ENCODE measurements around the gene NTNG2. TPM values are rescaled to one million over a fixed set of nuclear protein-coding genes. Genes with fewer than 3 reads are reported as not detected.

NTNG2 gene
- total RNA-seq, 1 donor from 2014 or later = 0.98 TPM

- peak in 1 of 2 donors; percentile 54 for DNase-seq (ENCODE audit: extremely low spot score in 2 of 2)
- no peaks in the 10 kb centered on the region for H3K27me3 ChIP-seq
- intact Hi-C loops (cut with DNase I) = no loop called here
- H3K36me3 ChIP-seq = no peaks in the 10 kb centered on the region
- H3K4me3 ChIP-seq = no peak overlapping the region
- H3K9me3 ChIP-seq = no peaks in the 10 kb centered on the region
- TF ChIP-seq POLR2A (IDR thresholded peaks at IDR 0.05) (no peak), POLR2AphosphoS5 (IDR thresholded peaks at IDR 0.05; ENCODE audit: insufficient read depth in 1 of 2, low read depth in 1 of 2) (no peak), CTCF (IDR thresholded peaks at IDR 0.05) (no peak)
- H3K27ac ChIP-seq = no peak overlapping the region
- peaks cover 21% of the 10 kb centered on the region for H3K4me1 ChIP-seq
Observed at GRCh38 chr9:132249123-132249522, 87.3 kb downstream of the NTNG2 start.

DNA sequence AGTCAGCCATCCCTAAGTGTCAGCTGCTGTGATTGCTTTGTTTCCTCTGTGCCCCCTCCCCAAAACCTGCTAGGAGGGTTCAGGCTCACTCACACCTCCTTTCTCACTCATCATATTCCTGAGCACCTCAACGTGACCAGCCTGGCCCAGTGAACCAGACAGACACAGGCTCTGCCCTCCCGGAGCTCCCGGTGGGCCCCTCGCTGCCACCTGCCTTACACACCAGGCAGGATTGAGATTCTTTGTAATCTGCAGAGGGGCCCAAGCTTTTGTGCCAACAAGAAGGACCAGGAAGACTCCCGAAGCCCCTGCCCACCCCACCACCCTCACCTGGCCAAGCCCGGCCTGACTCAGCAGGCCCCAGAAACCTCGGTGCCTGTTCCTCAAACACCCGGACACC is 87.8 kb downstream of the NTNG2 start:
- H3K36me3 ChIP-seq = no peaks in the 10 kb centered on the region
- H3K27ac ChIP-seq = no peak overlapping the region
- TF ChIP-seq POLR2AphosphoS5 (IDR thresholded peaks at IDR 0.05; ENCODE audit: insufficient read depth in 1 of 2, low read depth in 1 of 2) (no peak), POLR2A (IDR thresholded peaks at IDR 0.05) (no peak), CTCF (IDR thresholded peaks at IDR 0.05) (no peak)
- peaks cover 20% of the 10 kb centered on the region for H3K4me1 ChIP-seq
- H3K27me3 ChIP-seq = no peaks in the 10 kb centered on the region
- DNase-seq (ENCODE audit: extremely low spot score in 2 of 2) = no peak
- no peak overlapping the region for H3K4me3 ChIP-seq
- intact Hi-C loops (cut with DNase I) = no loop called here
- no peaks in the 10 kb centered on the region for H3K9me3 ChIP-seq

DNA sequence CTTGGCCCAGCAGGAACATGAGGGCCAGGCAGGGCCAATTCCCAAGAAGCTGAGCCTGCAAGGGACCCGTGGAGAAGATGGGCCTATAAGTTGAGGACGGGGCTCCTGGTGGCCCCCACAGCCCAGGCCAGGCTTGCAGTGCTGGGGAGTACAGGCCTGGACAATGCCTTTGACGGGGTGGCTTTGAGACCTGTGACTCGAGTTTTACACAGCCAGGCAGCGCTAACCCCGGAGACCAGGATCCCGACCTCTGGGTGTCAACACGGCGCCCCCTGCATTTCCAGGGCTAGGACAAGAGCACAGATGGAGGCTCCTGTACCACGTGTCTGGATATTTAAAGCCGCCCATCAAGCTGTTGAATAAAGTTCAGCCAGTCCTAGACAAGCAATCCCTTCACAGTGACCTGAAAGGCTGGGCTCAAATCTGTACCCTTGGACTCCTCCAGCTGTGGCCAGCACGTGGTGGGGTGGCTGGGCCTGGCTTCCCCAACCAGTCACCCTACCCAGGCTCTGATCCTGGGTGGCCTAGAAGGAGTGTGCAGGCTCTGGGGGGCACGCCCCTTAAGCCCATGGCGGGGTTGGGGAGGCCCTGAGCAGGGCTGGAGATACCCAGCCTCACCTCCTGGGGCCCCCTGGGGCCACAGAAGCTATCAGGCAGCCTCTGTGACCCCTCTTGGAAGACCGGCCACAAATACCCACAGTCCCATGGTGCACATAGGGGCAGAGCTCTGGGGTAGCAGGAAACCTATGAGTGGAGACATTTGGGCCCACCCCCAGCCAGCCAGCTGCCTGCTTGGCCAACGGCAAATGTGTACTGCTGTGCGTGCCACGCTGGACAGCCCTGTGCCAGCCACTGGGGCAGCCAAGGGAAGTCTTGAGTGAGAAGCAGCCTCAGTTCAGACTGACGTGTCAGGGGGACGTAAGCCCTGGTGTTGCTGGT is 88.7 kb downstream of the NTNG2 start:
- no peaks in the 10 kb centered on the region for H3K9me3 ChIP-seq
- TF ChIP-seq POLR2A (IDR thresholded peaks at IDR 0.05) = no peak
- TF ChIP-seq POLR2AphosphoS5 (IDR thresholded peaks at IDR 0.05; ENCODE audit: insufficient read depth in 1 of 2, low read depth in 1 of 2) = no peak
- no peak for TF ChIP-seq CTCF (IDR thresholded peaks at IDR 0.05)
- no peak overlapping the region for H3K4me3 ChIP-seq
- intact Hi-C loops (cut with DNase I) = no loop called here
- no peak overlapping the region for H3K27ac ChIP-seq
- no peaks in the 10 kb centered on the region for H3K36me3 ChIP-seq
- DNase-seq (ENCODE audit: extremely low spot score in 2 of 2) = no peak
- no peaks in the 10 kb centered on the region for H3K27me3 ChIP-seq
- peaks cover 11% of the 10 kb centered on the region for H3K4me1 ChIP-seq

DNA sequence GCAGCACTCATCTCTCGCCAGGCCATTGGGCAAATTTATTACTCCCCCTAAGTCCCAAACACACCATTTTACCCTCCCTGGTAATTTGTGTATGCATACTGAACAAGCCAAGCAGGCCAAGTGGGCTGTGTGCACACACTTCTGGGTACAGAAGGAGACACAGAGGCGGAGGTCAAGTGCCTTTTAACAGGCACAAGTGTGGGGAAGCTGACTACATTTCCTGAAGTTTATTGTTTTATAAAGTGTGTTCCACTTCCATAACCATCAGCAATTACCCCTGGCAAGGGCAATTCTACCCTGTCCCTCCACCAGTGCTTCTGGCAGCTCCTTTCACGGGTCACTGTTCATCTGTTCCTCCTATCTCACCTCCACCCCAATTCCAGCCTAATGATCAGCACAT is 99.0 kb downstream of the NTNG2 start:
- Histone ChIP-seq H3K4me1 (peaks cover 8% of the 10 kb centered on the region), H3K4me3 (no peak overlapping the region), H3K27ac (no peak overlapping the region), H3K27me3 (no peaks in the 10 kb centered on the region), H3K36me3 (peaks cover 0 to 13% of the 10 kb centered on the region in 2 donors), H3K9me3 (no peaks in the 10 kb centered on the region)
- intact Hi-C loops (cut with DNase I) = no loop called here
- no peak for DNase-seq (ENCODE audit: extremely low spot score in 2 of 2)
- TF ChIP-seq POLR2AphosphoS5 (IDR thresholded peaks at IDR 0.05; ENCODE audit: insufficient read depth in 1 of 2, low read depth in 1 of 2) = no peak
- no peak for TF ChIP-seq POLR2A (IDR thresholded peaks at IDR 0.05)
- TF ChIP-seq CTCF (IDR thresholded peaks at IDR 0.05) = no peak

DNA sequence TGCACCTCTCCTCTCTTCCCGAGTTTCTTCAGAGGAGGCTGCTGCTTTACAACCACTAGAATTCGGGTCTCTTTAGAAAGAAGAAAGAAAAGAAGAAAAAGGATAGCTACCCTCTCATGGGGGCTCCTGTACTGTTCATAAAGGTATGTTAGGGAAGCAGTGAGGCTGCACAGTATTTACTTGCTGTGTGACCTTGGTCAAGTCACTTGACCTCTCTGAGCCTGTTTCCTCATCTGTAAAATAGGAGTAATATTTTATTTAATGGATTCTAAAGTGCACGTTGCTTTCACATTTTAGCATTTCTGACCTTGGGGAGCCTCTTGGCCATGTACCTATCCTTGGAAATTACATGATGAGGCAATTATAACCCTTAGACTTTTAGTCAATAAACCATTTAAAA is 104.2 kb downstream of the NTNG2 start:
- Histone ChIP-seq H3K27me3 (no peaks in the 10 kb centered on the region), H3K4me3 (no peak overlapping the region), H3K4me1 (no peaks in the 10 kb centered on the region), H3K9me3 (no peaks in the 10 kb centered on the region), H3K36me3 (peaks cover 0 to 43% of the 10 kb centered on the region in 2 donors), H3K27ac (no peak overlapping the region)
- no peak for DNase-seq (ENCODE audit: extremely low spot score in 2 of 2)
- intact Hi-C loops (cut with DNase I) = loop anchor here (5.0 kb wide), 1 partner anchor 504 kb away; no protein-coding TSS in a partner anchor
- no peak for TF ChIP-seq POLR2A (IDR thresholded peaks at IDR 0.05)
- no peak for TF ChIP-seq CTCF (IDR thresholded peaks at IDR 0.05)
- TF ChIP-seq POLR2AphosphoS5 (IDR thresholded peaks at IDR 0.05; ENCODE audit: insufficient read depth in 1 of 2, low read depth in 1 of 2) = no peak

Data from vagina (tissue), 2 donors.